Islet precursor cell (in vitro differentiated cells): ENCODE results near the gene MBD3.
A peak's percentile ranks its signal among the peaks of the same experiment; 100 is the strongest.

Experiments
- DNase-seq: peaks from one replicate; pipeline ENCODE4 v3.0.0-alpha.2; 2018

The MBD3 gene

GRCh38 chr19:1592024-1592754, 476 bp downstream of the MBD3 start:
- peak; percentile 89 for DNase-seq

GRCh38 chr19:1591421-1592023, 1.1 kb downstream of the MBD3 start:
- no peak for DNase-seq

- peak; percentile 68 for DNase-seq
Measured at GRCh38 chr19:1590641-1591397, 1.8 kb downstream of the MBD3 start.

- DNase-seq: no peak
Measured at GRCh38 chr19:1587872-1588271, 4.8 kb downstream of the MBD3 start.

- no peak for DNase-seq
Measured at GRCh38 chr19:1585243-1585580, 7.5 kb downstream of the MBD3 start.

GRCh38 chr19:1584500-1585242, 8.0 kb downstream of the MBD3 start:
- DNase-seq: no peak

GRCh38 chr19:1582201-1582600, 10.5 kb downstream of the MBD3 start:
- DNase-seq: no peak

GRCh38 chr19:1580957-1581356, 11.7 kb downstream of the MBD3 start:
- DNase-seq: no peak

- no peak for DNase-seq
Measured at GRCh38 chr19:1580382-1580781, 12.3 kb downstream of the MBD3 start.

- DNase-seq: no peak
Measured at GRCh38 chr19:1579222-1579621, 13.4 kb downstream of the MBD3 start.

- no peak for DNase-seq
Measured at GRCh38 chr19:1577929-1578618, 14.6 kb downstream of the MBD3 start.

- no peak for DNase-seq
Measured at GRCh38 chr19:1577090-1577928, 15.4 kb downstream of the MBD3 start.

GRCh38 chr19:1576242-1577089, 16.2 kb downstream of the MBD3 start:
- no peak for DNase-seq

- DNase-seq: no peak
Measured at GRCh38 chr19:1575323-1576241, 17.1 kb downstream of the MBD3 start.

- DNase-seq: no peak
Measured at GRCh38 chr19:1574354-1575136, 18.1 kb downstream of the MBD3 start.

GRCh38 chr19:1572795-1573194, 19.9 kb downstream of the MBD3 start:
- DNase-seq: no peak

GRCh38 chr19:1571358-1571757, 21.3 kb downstream of the MBD3 start:
- no peak for DNase-seq

GRCh38 chr19:1570836-1571235, 21.8 kb downstream of the MBD3 start:
- DNase-seq: no peak

GRCh38 chr19:1569997-1570396, 22.7 kb downstream of the MBD3 start:
- no peak for DNase-seq
